Left renal cortex interstitium (tissue), 4 donors: ENCODE measurements around the gene LRIF1. TPM values are rescaled to one million over a fixed set of nuclear protein-coding genes. Genes with fewer than 3 reads are reported as not detected.
"Not testable (repeated sequence)": the region's sequence is repeated elsewhere in the genome, so short reads cannot be mapped to it uniquely, and the experiment has no call there.

Experiments used
- DNase-seq, 4 donors: peaks; one replicate each; pipeline ENCODE4 v3.0.0-alpha.2; 2013; ENCODE audit warnings: low read depth in 4 of 4, low spot score in 2 of 4, missing footprints in 1 of 4
- polyA plus RNA-seq, 4 donors: library from polyadenylated mRNA; unstranded; fragments of 120-200 nt; gene quantifications; one replicate each; pipeline ENCODE4 v1.2.1, GENCODE V29; 2013; ENCODE audit not compliant: insufficient read length in 4 of 4

The LRIF1 gene, protein sequence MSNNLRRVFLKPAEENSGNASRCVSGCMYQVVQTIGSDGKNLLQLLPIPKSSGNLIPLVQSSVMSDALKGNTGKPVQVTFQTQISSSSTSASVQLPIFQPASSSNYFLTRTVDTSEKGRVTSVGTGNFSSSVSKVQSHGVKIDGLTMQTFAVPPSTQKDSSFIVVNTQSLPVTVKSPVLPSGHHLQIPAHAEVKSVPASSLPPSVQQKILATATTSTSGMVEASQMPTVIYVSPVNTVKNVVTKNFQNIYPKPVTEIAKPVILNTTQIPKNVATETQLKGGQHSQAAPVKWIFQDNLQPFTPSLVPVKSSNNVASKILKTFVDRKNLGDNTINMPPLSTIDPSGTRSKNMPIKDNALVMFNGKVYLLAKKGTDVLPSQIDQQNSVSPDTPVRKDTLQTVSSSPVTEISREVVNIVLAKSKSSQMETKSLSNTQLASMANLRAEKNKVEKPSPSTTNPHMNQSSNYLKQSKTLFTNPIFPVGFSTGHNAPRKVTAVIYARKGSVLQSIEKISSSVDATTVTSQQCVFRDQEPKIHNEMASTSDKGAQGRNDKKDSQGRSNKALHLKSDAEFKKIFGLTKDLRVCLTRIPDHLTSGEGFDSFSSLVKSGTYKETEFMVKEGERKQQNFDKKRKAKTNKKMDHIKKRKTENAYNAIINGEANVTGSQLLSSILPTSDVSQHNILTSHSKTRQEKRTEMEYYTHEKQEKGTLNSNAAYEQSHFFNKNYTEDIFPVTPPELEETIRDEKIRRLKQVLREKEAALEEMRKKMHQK
- 10 to 100 TPM; 14.6 to 19.0 (median 18.0) TPM for polyA plus RNA-seq

DNA sequence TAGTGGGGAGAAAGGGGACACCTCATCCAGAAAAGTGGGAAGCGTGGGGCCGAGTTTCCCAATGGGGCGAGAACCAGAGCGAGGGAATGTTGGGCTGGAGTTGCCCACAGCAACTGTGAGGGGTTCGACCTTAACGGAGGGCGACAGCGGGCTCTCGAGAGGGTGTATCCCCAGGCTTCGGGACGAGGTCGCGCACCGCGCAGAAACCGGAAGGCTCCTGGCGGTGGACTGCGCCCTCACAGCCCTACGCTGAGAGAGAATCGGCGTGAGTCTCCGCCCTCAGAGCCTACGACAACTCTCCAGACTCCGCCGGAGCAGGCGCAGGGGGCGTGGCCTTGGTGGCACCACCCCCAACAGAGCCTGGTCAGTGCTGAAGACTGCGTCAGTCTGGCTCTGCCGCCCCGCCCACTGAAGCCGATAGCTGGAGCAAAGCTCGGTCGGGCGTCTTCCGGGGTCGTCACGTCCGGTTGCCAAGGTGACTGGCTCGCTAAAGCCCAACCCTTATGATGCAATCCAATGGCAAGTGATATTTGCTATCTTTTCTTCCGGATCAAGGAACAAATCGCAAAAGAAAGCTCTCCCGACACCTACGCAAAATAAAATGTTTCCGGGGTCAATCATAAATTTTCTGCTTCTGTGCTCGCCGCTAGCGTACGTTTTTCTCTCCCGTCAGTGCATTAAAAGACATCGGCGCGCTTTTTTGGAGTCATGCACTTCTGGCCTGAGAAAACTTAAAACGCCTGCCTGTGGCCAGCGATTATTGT is at the start of gene LRIF1:
Gene LRIF1 (minus strand): TSS at position 232 of the 764 bp plus-strand sequence. CDS start 234 bp downstream, outside the sequence.
- peak; percentile 86 to 97 (median 93) for DNase-seq

DNA sequence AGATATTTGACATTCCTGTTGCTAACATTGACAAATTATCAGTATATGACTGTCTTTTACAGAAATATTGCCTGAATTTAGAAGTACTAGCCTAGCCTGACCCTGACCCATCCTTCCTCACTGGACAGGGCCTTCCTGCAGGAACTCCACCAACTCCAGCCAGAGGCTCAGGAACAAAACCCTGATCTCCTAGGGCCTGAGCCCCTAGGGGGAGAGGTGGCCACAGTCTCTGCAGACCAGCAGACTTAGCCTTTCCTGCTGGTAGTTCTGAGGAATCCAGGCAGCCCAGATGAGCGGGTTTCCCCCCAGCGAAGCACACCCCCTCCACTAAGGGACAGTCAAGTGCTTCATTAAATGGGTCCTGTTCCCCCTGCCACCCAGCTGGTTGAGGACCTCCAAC is 44.3 kb upstream of the LRIF1 start:
- DNase-seq: no peak

DNA sequence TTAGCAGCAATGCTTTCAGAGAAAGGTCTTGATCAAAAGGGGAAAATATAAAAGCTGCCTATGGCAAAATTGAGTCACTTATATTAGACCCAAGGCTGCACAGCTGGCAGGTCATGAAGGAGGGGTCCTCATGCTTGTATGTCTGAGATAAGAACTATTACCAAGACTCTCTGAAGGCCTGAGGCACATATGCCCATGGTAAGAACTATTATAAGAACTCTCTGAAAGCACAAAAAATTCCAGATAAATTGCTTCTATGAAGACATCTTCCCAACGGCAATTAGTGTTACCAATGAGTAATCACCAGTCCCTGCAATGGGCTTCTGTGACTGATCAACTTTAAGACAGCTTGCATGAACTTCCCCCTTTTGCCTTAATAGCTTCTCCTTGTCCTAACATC is 42.8 kb upstream of the LRIF1 start:
- no peak for DNase-seq

DNA sequence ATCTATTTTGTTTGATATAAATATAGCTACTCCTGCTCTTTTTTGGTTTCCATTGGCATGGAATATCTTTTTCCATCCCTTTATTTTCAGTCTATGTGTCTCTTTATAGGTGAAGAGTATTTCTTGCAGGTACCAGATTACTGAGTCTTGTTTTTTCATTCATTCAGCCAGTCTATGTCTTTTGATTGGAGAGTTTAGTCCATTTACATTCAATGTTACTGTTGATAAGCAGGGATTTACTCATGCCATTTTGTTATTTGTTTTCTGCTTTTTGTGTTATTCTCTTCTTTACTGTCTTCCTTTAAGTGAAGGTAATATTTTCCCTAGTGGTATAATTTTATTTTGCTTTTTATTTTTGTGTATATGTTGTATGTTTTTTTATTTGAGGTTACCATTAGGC is 35.9 kb upstream of the LRIF1 start:
- not testable (repeated sequence) for DNase-seq

DNA sequence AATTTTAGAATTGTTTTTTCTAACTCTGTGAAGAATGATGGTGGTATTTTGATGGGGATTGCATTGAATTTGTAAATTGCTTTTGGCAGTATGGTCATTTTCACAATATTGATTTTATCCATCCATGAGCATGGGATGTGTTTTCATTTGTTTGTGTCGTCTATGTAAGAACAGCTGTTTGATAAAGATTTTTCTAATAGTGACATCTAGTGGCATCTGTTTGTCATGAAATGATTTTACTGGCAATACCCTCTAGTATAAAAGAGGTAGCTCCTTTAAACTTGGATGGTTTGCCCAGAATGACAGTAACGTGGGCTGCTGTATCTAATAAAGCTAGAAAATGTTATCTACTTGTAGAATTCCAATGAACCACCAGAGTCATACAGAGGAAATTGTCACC is 28.6 kb upstream of the LRIF1 start:
- not testable (repeated sequence) for DNase-seq

DNA sequence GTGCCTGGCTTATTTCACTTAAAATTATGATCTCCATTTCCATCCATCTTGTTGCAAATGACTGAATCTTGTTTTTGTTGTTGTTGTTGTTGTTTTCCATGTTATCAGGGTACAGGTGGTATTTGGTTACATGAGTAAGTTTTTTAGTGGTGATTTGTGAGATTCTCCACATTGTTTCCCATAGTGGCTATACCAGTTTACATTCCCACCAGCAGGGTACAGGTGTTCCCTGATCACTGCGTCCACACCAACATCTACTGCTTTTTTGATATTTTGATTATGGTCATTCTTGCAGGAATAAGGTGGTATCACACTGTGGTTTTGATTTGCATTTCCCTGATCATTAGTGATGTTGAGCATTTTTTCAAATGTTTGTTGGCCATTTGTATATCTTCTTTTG is 27.6 kb upstream of the LRIF1 start:
- not testable (repeated sequence) for DNase-seq

DNA sequence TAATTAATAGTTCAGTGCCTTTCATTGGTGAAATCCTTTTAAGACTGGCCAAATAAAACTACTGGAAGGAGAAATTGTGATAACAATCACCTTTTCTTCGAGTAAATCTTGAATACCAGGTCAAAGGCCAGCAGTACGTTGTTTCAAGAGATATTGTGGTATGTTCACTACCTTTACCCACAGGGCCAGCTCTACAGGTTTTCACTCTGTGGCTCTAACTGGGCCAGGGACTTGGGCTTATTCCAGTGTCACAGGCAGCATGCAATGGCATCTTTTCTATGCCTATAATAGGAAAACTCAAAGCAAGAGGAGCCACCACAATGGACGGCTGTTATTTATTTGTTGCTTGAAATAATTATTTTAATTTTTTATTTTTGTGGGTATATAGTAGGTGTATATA is 26.8 kb upstream of the LRIF1 start:
- no peak for DNase-seq

DNA sequence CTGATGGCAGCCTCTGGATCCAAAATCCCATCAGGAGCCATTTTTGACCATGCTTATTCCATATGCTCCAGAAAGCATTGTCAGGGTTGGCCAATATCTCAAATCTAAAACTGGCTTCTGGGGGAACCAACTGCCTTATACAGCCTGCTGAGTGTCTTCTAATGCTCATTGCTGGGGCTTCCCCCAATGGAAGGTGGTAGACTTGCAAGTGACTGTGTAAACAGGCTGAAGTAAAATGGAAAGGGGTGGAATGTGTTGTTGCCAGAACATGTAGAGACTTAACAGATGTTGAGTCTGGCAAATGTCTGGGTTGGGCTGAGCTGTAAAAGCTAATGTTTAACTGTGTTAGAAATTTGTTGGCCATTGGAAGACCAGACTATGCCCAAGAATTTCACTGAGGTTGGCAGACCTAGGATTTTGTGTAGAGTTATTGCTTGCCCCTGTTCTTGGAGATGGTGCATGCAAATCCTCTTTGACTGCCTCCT is 22.7 kb upstream of the LRIF1 start:
- no peak for DNase-seq

DNA sequence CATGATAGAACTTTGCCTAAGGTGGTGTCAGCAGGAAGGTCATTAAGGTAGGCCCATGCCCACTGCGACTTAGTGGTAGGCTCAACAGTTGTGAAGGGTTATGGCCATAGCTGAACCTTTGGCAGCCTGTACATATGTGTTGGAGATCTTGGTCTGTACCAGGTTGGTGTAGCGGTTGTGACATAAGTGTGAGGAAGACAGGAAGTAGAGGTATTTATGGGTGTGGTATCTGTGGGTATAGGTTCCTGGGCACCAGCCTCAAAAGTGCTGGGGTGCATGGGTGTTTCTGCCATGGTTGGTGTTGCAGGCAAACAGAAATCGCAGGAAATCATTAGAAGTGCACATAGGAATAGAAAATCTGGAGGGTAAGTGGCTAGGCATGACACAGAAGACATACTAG is 18.6 kb upstream of the LRIF1 start:
- no peak for DNase-seq

DNA sequence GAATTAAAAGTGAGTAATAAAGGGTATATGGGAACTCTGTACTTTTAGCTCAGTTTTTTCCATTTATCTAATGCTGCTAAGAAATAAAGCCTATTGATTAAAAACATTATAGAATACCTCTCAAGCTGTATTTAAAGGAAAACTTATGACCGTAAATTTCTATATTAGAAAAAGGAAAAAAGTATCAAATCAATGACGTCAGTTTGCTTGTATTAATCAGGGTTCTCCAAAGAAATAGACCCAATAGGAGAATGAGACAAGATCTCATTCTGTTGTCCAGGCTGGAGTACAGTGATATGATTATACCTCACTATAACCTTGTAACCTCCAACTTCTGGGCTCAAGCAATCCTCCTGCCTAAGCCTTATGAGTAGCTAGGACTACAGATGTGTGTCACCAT is 15.4 kb upstream of the LRIF1 start:
- DNase-seq: no peak

DNA sequence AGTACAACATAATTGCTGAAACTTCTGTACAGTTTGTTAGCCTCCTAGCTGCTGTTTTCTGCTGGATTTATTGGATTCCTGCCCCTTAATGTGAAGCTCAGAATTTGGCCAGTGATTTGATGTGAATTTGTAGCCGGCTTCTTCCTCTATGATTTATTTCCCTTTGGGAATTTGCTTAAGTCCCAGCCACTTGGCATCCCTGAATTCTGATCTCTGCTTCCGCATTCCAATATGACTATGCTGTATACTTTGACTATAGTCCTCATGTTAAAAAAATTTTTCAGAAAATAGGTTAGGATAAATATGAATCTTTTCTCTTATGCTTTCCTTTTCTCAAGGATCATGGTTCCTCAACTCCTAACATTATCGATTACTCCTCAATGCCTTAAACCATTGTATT is 12.4 kb upstream of the LRIF1 start:
- DNase-seq: no peak

DNA sequence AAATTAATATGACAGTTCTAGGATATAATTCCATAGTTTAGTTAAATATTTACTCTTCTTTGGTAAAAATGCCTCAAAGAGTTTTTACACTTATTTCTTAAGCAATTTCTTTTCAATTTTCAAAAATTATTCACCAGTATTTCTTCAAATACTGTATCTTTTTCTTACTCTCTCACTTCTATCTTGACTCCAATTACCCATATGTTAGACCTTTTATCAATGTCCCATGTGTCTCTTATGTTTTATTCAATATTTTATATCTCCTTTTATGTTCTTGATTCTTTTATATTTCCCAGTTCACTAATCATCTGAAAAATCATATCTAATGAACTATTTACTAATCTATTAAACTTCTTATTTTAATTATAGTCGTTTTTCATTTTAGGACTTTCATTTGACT is 11.5 kb upstream of the LRIF1 start:
- no peak for DNase-seq

DNA sequence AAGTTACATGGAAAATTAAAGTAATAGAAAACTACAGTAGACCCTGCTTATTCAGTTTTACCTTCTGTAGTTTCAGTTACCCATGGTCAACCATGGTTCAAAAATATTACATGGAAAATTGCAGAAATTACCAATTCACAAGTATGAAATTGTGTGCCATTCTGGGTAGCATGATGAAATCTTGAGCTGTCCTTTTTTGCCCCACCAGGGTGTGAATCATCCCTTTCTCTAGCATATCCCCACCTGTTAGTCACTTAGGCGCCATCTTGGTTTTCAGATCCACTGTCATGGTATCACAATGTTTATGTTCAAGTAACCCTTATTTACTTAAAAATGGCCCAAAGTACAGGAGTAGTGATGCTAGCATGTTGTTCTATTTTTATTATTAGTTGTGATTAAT is 3.5 kb upstream of the LRIF1 start:
- no peak for DNase-seq

DNA sequence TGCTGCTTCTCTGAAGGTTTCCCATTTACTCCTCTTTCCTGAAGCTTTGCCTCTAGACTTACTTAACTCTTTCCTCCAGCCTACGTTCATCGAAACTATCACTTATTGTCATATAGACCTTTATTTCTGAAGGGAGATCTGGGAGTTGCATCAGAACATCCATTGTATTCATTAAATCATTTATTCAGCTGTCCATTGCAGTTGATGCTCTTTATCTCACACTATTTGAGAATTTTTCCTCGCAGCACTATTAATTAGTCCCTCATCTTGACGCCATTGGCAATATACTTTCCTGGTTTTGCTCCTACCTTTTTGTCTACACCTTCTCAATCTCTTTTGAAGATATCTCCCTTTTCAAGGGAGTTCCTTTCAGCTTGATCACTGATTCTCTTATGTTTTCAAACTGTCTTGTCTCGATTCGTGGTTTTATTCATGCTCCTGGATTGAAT is 757 bp upstream of the LRIF1 start:
- no peak for DNase-seq

DNA sequence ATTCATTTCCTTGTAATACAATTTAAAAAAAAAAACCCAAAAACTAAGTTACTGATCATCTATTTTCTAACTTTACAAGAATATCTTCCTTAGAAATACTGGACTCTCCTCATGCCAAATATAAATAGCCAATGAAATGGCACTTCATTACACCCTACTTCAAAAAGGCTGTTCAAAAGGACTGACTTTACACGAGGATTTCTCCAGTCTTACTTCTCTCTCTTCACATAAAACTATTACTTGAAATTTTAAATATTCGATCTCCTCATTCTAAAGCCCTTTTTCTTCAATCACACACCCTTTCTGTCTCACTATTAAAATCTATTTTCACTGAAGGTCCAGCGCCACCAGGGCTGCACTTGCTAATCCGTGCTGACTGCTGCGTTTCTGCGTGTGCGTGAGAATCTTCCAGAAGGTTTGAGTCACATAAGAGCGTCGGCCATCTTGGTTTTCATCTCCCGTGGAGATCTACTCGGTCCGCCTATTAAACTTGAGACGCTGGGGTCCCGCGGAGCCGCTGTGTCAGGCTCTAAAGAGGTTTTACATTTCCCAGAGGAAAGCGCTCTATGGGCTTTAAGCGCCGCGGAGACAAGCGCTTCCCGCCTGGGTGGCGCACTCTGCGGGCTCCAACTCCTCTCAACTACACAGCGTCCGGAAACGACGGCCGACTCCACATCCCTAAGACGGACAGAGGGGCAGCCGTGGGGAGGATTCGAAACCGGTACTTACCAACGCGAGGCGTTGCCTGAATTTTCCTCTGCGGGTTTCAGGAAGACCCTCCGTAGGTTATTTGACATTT is 631 bp downstream of the LRIF1 start:
- DNase-seq: peak; percentile 28 to 58 (median 40)

DNA sequence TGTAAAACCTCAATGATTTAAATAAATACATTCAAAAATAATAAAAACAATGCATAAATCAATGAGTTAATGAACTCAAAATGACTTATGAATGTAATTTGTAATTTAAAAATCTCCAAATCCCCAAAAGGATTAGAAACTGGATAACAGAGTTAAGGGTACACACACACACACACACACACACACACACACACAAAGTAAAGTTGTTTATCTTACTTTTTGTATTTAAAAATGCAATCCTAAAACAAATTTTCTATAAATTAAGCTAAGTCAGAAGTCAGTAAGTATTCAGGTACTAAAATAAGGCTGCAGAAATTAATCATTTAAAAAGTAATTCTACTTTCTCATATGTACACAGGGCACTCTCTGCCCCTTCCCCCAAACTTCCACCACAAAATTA is 1.8 kb downstream of the LRIF1 start:
- no peak for DNase-seq

DNA sequence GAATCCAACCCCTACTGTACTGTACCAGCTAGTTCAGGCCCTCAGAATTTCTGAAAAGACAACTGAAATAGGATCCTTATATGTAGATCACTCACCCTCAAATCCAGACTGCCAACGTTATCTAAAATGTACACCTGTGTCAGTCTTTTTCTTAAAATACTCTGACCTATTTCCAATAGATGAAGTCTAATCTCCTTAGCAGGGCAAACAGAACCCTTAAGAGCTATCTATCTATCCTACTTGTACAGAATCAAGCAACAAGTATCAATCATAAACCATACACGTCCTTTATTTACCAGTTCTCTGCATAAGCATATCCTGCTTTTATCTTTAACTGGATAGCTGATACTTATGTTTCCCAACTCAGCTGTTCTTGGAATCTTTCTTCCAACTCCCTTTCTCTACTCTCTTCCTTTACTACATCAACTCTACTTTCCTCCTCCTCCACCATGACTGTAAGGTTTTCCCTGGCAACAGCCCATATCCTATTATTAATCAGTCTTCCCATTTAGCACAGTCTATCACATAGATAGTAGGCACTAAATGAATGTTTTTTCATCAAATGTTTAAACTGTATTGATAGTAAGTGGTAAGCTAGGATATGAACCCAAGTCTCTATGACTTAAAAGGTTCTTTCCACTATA is 2.8 kb downstream of the LRIF1 start:
- no peak for DNase-seq

DNA sequence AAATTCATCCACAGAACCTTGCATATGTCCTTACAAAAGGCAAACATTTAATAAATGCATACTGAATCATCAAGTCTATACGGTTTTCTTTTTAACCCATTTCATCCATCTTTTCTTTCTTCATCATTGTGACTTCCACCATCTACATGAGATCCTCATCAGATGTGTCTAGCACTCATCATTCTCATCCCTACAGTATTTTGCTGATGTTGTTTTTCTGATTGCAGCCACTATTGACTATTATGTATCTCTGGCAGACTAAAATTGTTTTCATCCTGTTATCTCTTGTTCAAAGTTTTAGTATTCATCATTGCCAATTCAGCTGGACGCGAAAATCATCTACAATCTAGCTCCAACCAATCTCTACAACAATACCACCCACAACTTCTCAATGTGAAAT is 5.9 kb downstream of the LRIF1 start:
- no peak for DNase-seq

DNA sequence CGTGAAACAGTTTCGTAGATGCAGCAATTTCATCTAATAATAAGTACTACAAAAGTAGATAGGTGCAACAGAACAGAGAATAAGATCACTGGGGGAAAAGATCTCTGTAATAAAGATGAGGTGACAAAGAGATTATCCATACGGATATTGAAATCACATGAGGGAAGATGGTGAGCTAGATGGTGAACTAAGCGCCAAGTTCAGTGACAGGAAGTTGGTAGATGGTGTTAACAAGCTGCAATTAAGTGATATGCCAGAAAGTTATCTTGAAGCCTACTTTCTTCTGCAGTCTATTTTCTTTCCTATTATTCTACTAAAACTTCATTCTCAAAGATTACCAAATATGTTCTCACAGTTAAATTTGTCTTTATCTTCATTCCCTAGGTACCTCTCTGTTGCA is 7.1 kb downstream of the LRIF1 start:
- DNase-seq: no peak

DNA sequence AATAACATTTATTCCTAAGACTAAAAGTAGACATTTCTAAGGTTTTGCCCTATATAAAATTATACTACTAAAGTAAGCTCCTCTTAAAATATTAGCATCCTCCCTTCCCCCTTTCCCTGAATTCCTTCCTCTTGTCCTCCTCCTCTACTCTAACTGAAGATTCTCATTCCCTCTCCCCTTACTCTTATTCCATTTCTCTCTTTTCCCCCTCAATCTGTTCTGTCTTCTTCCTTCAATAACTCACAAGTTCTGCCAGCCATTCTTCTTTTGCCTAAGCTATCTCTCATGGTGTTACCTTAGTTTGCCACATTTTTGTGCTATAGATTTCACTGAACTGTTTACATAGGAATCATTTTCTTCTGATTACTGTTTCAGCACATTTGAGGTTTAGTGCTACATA is 10.7 kb downstream of the LRIF1 start:
- no peak for DNase-seq
